NCI-H446 treated with DMSO at 0.1 percent for 48 hours (cell line): ENCODE results near the gene NPIPB8.
A peak's percentile ranks its signal among the peaks of the same experiment; 100 is the strongest.
"Not testable (repeated sequence)": the region's sequence is repeated elsewhere in the genome, so short reads cannot be mapped to it uniquely, and the experiment has no call there.

Experiments
- DNase-seq: peaks from one replicate; lab custom pipeline; 2025; lab: John Stamatoyannopoulos, UW

The NPIPB8 gene

GRCh38 chr16:28607116-28607623 lies 30.7 kb upstream of the NPIPB8 start:
- no peak for DNase-seq

GRCh38 chr16:28607681-28608495 lies 30.0 kb upstream of the NPIPB8 start:
- not testable (repeated sequence) for DNase-seq

- not testable (repeated sequence) for DNase-seq
These were observed 29.4 kb upstream of the NPIPB8 start for GRCh38 chr16:28608496-28608808.

- not testable (repeated sequence) for DNase-seq
These were observed 28.8 kb upstream of the NPIPB8 start for GRCh38 chr16:28608867-28609596.

GRCh38 chr16:28609631-28610594 lies 28.0 kb upstream of the NPIPB8 start, which contains the start of gene SULT1A1:
Gene SULT1A1, minus strand, starts transcription at chr16:28610044. Its CDS starts 1,189 bp downstream, at chr16:28608855.
- DNase-seq = no peak

- no peak for DNase-seq
These were observed 27.2 kb upstream of the NPIPB8 start for GRCh38 chr16:28610595-28611191.

- not testable (repeated sequence) for DNase-seq
These were observed 25.2 kb upstream of the NPIPB8 start for GRCh38 chr16:28612359-28613280.

GRCh38 chr16:28613912-28614311 lies 24.0 kb upstream of the NPIPB8 start:
- DNase-seq = not testable (repeated sequence)

- not testable (repeated sequence) for DNase-seq
These were observed 23.3 kb upstream of the NPIPB8 start for GRCh38 chr16:28614561-28614960.

GRCh38 chr16:28615486-28616223 lies 22.2 kb upstream of the NPIPB8 start:
- DNase-seq = peak; percentile 1

- DNase-seq = not testable (repeated sequence)
These were observed 21.7 kb upstream of the NPIPB8 start for GRCh38 chr16:28616224-28616577.

- DNase-seq = no peak
These were observed 21.2 kb upstream of the NPIPB8 start for GRCh38 chr16:28616636-28617035.

- no peak for DNase-seq
These were observed 20.0 kb upstream of the NPIPB8 start for GRCh38 chr16:28617874-28618273.

- not testable (repeated sequence) for DNase-seq
These were observed 17.5 kb upstream of the NPIPB8 start for GRCh38 chr16:28620316-28620715.

- DNase-seq = no peak
These were observed 16.2 kb upstream of the NPIPB8 start for GRCh38 chr16:28621481-28622155.

GRCh38 chr16:28622532-28623171 lies 15.2 kb upstream of the NPIPB8 start:
- DNase-seq = not testable (repeated sequence)

GRCh38 chr16:28623172-28623711 lies 14.6 kb upstream of the NPIPB8 start:
- DNase-seq = no peak

- not testable (repeated sequence) for DNase-seq
These were observed 7.0 kb upstream of the NPIPB8 start for GRCh38 chr16:28630905-28631304.
